ENCODE measurements around the gene PTCH2. TPM values are rescaled to one million over a fixed set of nuclear protein-coding genes. Genes with fewer than 3 reads are reported as not detected.

Gene PTCH2, protein sequence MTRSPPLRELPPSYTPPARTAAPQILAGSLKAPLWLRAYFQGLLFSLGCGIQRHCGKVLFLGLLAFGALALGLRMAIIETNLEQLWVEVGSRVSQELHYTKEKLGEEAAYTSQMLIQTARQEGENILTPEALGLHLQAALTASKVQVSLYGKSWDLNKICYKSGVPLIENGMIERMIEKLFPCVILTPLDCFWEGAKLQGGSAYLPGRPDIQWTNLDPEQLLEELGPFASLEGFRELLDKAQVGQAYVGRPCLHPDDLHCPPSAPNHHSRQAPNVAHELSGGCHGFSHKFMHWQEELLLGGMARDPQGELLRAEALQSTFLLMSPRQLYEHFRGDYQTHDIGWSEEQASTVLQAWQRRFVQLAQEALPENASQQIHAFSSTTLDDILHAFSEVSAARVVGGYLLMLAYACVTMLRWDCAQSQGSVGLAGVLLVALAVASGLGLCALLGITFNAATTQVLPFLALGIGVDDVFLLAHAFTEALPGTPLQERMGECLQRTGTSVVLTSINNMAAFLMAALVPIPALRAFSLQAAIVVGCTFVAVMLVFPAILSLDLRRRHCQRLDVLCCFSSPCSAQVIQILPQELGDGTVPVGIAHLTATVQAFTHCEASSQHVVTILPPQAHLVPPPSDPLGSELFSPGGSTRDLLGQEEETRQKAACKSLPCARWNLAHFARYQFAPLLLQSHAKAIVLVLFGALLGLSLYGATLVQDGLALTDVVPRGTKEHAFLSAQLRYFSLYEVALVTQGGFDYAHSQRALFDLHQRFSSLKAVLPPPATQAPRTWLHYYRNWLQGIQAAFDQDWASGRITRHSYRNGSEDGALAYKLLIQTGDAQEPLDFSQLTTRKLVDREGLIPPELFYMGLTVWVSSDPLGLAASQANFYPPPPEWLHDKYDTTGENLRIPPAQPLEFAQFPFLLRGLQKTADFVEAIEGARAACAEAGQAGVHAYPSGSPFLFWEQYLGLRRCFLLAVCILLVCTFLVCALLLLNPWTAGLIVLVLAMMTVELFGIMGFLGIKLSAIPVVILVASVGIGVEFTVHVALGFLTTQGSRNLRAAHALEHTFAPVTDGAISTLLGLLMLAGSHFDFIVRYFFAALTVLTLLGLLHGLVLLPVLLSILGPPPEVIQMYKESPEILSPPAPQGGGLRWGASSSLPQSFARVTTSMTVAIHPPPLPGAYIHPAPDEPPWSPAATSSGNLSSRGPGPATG
- total RNA-seq (2014; rRNA removed; shearing (Covaris generic)) = 0.18 and 0.27 TPM in 2 replicates

DNA sequence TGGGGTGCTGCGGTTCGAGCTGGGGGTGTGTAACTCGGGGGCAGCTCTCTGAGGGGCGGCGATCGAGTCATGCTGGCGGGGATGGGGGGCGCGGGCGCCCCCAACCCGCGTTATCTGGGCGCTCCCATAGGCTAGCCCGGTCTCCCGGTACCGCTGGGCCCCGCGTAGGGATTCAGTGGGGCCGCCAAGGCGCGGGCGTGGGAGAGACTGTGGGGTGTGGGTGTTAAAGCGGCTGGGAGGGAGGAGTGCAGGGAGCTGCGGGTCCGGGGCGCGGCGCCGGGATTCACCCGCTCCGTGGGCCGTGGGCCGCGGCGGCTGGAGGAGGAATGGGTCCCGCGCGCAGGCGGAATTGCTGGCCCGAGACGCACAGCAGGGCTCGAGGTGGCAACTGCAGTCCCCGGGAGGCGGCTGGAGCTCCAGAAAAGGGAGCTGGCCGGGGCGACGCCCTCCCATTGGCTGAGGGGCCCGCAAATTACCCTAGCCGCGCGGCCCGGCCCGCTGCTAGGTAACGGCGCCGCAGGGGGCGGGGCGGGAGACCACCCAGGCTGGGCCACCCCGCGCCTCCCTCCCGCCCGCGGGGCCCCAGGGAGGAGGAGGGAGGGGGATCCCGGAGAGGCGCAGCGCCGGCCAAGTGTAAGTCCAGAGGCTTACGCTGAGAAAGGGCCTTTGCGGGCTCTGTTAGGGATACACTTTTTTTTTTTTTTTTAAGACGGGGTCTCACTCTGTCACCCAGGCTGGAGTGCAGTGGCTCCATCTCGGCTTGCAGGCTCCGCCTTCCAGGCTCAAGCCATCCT, at the start of gene PTCH2:
TSS of gene PTCH2 (minus strand) at position 392 of the 794 bp plus-strand sequence. CDS start at position 71, 321 bp downstream.
- in situ Hi-C loops (cut with HindIII; ENCODE audit: low sequenced_read_pairs) = no loop called here
- peak; percentile 58 for DNase-seq (ENCODE audit: low spot score)

DNA sequence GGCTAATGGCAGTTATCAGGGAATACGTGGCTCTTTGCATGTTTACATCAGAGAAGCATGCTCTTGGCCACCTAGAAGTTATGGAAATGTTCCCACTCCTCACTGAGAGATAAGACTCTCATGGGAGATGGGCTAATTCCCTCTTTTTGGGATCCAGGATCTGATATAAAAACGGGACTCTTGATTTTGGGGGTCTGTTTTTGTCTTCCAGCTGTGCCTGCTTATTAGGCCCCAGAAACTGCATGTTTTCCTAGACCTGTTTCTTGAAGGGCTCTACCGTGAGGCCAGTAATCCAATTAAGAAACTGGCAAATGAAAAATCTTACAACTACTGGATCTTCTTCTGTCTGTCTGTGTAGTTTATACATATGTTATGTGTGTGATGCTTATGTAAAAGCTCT, 47.0 kb upstream of the PTCH2 start:
- in situ Hi-C loops (cut with HindIII; ENCODE audit: low sequenced_read_pairs) = no loop called here
- DNase-seq (ENCODE audit: low spot score) = no peak

DNA sequence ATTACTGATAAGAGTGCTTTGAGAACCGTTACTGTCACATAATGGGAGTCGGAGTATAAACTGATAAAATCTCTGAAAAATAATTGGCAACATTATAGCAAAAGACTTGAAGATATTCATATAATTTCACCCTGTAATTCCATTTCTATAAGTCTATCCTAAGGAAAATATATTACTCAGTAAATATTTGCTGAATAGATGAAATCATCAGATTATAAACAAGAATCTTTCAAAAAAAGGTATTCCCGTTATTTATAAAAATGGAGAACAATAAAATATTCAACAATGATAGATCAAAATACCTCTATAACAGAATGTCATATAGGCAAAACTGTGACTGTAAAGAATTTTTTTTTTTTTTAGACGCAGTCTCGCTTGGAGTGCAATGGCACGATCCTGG, 42.4 kb upstream of the PTCH2 start:
- in situ Hi-C loops (cut with HindIII; ENCODE audit: low sequenced_read_pairs) = no loop called here
- no peak for DNase-seq (ENCODE audit: low spot score)

DNA sequence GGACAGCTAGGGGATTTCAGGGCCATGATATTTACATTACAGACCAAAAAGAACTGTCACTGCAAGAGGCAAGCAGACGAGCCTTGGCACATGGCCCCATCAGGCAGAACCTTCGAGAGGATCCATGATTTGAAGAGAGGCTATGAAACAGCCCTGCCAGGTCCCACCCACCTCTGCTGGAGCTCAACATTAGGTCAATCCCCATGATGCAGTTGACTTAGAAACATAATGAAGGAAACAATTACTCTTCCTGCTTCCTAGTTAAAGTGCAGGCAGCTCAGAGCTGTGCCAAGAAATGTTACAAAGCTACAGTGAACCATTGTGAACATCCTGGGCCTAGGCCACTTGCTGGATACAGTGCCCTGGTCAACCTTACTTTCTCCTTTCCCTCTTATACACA, 41.7 kb upstream of the PTCH2 start:
- DNase-seq (ENCODE audit: low spot score) = no peak
- in situ Hi-C loops (cut with HindIII; ENCODE audit: low sequenced_read_pairs) = no loop called here

DNA sequence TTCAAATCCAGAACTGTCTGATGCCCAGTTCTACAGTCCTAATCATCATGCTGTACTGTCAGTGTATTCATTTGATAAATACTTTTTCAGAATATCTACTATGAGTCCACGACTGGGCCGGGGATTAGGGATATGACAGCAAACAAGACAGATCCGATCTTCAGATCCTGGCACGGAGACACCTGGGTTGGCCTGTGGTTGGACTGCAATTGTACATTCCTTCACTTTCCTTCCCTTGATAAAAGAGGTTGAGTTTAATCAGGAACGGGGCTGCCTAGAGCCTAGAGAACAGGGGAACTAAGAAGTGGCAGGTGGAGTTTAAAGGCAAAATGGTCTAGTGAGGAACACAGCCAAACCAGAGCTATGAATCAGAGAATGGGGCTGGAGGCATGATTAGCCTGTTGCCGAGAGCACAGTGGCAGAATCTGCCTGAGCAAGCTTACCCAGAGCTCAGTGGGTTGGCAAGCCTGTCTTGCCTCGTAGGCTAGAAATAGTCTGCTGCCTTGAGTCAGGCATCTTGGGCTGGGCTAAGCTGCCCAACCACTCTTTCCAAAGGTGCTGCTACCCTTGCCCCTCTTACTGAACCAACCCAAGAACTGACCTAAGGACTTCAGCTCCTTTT, 38.1 kb upstream of the PTCH2 start:
- in situ Hi-C loops (cut with HindIII; ENCODE audit: low sequenced_read_pairs) = no loop called here

GRCh38 chr1:44874155-44874554, 31.1 kb upstream of the PTCH2 start:
- no peak for DNase-seq (ENCODE audit: low spot score)
- in situ Hi-C loops (cut with HindIII; ENCODE audit: low sequenced_read_pairs) = no loop called here

More for the DNA sequence above, 38.1 kb upstream of the PTCH2 start:
- peak; percentile 51 for DNase-seq (ENCODE audit: low spot score)

- in situ Hi-C loops (cut with HindIII; ENCODE audit: low sequenced_read_pairs) = no loop called here
Observed at GRCh38 chr1:44870096-44870495, 27.0 kb upstream of the PTCH2 start.

GRCh38 chr1:44867801-44868200, 24.7 kb upstream of the PTCH2 start:
- in situ Hi-C loops (cut with HindIII; ENCODE audit: low sequenced_read_pairs) = no loop called here
- DNase-seq (ENCODE audit: low spot score) = no peak

More at GRCh38 chr1:44870096-44870495, 27.0 kb upstream of the PTCH2 start:
- DNase-seq (ENCODE audit: low spot score) = no peak

DNA sequence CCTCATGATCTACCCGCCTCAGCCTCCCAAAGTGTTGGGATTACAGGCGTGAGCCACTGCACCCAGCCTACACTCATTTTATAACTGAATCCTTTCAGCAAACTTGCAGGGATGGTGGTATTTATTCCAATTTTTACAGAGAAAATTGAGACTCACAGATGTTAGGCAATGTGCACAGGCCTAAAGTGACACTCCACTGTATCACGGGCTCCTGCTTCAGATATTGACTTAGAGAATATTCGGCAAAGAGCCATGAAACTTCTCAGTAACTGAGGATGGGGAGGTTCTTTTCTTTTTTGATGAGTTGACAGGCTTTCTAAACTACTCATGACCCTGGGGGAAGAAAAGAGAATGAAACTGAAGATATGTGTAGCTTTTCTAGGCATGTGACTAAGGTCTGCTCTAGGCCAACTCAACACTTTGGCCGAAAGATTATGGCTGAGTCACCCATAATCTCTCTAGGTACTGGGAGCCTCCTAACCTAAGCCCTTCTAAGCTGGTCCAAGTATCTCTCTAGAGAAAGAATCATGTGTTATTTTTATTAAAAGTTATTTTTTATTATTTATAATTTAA, 19.9 kb upstream of the PTCH2 start:
- no peak for DNase-seq (ENCODE audit: low spot score)
- in situ Hi-C loops (cut with HindIII; ENCODE audit: low sequenced_read_pairs) = no loop called here

DNA sequence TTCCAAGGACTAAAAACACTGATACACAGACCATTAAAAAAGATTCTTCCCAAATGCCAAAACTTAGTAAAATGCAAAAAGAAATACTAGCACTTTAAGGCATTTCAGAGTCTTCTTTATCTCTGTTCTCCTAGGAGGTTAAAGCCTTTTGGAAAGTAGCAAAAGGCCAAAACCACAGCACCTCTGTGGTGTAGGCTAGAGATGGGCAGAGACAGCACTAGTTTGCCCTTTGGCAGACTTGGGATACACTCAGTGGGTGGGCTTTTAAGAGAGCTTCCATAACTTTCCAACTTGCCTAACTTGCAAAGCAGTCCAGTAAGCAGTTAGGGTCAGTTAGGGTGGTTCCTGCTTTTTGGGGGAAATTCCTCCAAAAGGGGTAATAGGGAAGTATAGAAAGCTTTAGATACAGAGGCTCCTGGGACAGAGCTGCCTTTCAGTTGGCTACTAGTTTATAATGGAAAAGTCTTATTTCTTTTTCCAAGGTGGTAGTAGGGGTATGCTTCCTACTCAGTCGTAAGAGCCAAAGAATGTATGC, 17.9 kb upstream of the PTCH2 start:
- no peak for DNase-seq (ENCODE audit: low spot score)
- in situ Hi-C loops (cut with HindIII; ENCODE audit: low sequenced_read_pairs) = no loop called here

DNA sequence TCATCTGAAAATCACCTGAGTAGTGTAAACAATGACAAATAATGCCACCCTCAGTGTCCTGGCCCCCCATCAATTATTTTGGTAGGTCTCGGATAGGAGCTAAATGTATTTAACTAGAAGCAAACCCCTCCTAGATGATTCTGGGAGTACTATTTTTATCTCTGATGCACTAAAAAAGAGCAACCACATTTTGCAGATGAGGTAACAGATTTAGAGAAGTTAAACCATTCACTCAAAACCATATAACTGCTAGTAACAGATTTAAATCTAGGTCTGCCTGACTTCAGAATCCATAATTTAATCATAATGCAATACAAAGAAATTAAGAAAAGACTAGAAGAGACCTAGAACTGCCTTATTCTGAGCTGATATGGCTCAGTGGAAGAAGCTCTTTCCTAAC, 17.3 kb upstream of the PTCH2 start:
- in situ Hi-C loops (cut with HindIII; ENCODE audit: low sequenced_read_pairs) = no loop called here
- DNase-seq (ENCODE audit: low spot score) = no peak

- in situ Hi-C loops (cut with HindIII; ENCODE audit: low sequenced_read_pairs) = no loop called here
Observed at GRCh38 chr1:44857446-44857845, 14.4 kb upstream of the PTCH2 start.

DNA sequence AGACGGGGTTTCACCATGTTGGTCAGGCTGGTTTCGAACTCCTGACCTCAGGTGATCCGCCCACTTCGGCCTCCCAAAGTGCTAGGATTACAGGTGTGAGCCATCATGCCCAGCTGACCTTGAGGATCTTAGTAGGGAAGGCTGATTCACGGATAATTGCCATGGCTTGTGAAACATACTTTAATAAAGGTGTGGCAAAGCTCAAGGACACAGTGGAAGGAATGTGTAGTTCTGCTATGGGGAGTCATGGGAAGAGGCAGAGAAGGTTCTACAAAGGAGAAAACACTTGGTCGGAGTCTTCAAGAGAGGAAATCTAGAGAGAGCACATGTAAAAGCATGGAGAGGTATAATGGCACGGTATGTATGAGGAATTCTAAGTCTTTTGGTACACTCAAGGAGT, 12.7 kb upstream of the PTCH2 start:
- no peak for DNase-seq (ENCODE audit: low spot score)
- in situ Hi-C loops (cut with HindIII; ENCODE audit: low sequenced_read_pairs) = no loop called here

More at GRCh38 chr1:44857446-44857845, 14.4 kb upstream of the PTCH2 start:
- DNase-seq (ENCODE audit: low spot score) = no peak

GRCh38 chr1:44854970-44855369, 11.9 kb upstream of the PTCH2 start:
- in situ Hi-C loops (cut with HindIII; ENCODE audit: low sequenced_read_pairs) = no loop called here
- no peak for DNase-seq (ENCODE audit: low spot score)

DNA sequence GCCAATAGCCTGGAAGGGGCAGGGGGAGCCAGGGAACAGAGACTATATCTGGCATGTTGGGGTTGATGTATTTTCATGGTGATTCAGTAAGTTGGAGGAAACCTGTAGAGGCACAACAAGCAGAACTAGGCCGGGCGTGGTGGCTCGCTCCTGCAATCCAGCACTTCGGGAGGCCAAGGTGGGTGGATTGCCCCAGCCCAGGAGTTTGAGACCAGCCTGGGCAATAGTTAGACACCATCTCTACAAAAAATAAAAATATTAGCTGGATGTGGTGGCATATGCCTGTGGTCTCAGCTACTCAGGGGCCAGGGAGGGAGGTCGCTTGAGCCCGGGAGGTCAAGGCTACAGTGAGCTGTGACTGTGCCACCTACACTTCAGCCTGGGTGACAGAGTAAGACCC, 10.1 kb upstream of the PTCH2 start:
- DNase-seq (ENCODE audit: low spot score) = no peak
- in situ Hi-C loops (cut with HindIII; ENCODE audit: low sequenced_read_pairs) = no loop called here

- no peak for DNase-seq (ENCODE audit: low spot score)
- in situ Hi-C loops (cut with HindIII; ENCODE audit: low sequenced_read_pairs) = no loop called here
Observed at GRCh38 chr1:44851308-44851707, 8.3 kb upstream of the PTCH2 start.

GRCh38 chr1:44849575-44850132, 6.6 kb upstream of the PTCH2 start:
- in situ Hi-C loops (cut with HindIII; ENCODE audit: low sequenced_read_pairs) = no loop called here
- no peak for DNase-seq (ENCODE audit: low spot score)
